K562 (cell line): Measurements from ENCODE around the gene PPP1R15B. TPM values are rescaled to one million over a fixed set of nuclear protein-coding genes. Genes with fewer than 3 reads are reported as not detected.

Source experiments
- FOXA1 ChIP-seq: fragments of 450-650 bp; IDR thresholded peaks from 2 replicates; pipeline ENCODE4 v1.6.1; 2016; ENCODE audit warnings: mild to moderate bottlenecking, borderline replicate concordance
- MEF2A ChIP-seq: IDR thresholded peaks from 2 replicates; pipeline ENCODE4 v1.6.1; 2011; ENCODE audit warnings: low read depth, mild to moderate bottlenecking, low read length, moderate library complexity; ENCODE audit not compliant: control insufficient read depth
- PML ChIP-seq: IDR thresholded peaks from 2 replicates; pipeline ENCODE4 v1.6.1; 2012; ENCODE audit warnings: low read length, inconsistent platforms
- TAF9B ChIP-seq: fragments of 450-650 bp; IDR thresholded peaks from 2 replicates; pipeline ENCODE4 v1.6.1; 2018; ENCODE audit warnings: mild to moderate bottlenecking; ENCODE audit not compliant: partially characterized antibody
- ZNF609 ChIP-seq: sonication (generic); formaldehyde crosslinking; IDR thresholded peaks from 2 replicates; pipeline ENCODE4 v1.8.1; 2023; ENCODE audit warnings: missing genetic modification reagents, mild to moderate bottlenecking, borderline replicate concordance
- polyA plus RNA-seq, 8 experiments: library from polyadenylated mRNA; depleted of rRNA in 4 of 8; stranded (reverse) in 5 of 8; unstranded in 3 of 8; fragments of >200 nt; fragmentation: Nextera tagmentation in 2 of 8; fragmentation: Illumina TruSeq in 1 of 8; extraction: Ambion mirVana in 2 of 8; extraction: Trizol in 1 of 8; gene quantifications; 2 replicates each; pipeline versions ENCODE4 v1.2.1 to v1.2.3, GENCODE V29; 2011 to 2014; ENCODE audit warnings: inconsistent platforms in 1 of 8, missing spikeins in 1 of 8
- total RNA-seq, 7 experiments: library from RNA; depleted of rRNA in 6 of 7; stranded (reverse); fragments of >200 nt in 6 of 7; fragmentation: Illumina TruSeq in 2 of 7; extraction: Trizol in 2 of 7; gene quantifications; 2 replicates each; pipeline versions ENCODE4 v1.2.1 to v1.2.3, GENCODE V29; 2011 to 2021; ENCODE audit warnings: low replicate concordance in 1 of 7
- TF ChIP-seq, protein P1 (sequence below): IDR thresholded peaks from 2 replicates; pipeline ENCODE4 v1.6.1; 2014; ENCODE audit warnings: antibody characterized with exemption

The PPP1R15B gene
- total and polyA plus RNA-seq, 9 of the 15 experiments (the other 6 are each of a cell fraction or from before 2014, with no cell fraction given), result 17.0 to 48.1 (median 30.8) TPM

DNA sequence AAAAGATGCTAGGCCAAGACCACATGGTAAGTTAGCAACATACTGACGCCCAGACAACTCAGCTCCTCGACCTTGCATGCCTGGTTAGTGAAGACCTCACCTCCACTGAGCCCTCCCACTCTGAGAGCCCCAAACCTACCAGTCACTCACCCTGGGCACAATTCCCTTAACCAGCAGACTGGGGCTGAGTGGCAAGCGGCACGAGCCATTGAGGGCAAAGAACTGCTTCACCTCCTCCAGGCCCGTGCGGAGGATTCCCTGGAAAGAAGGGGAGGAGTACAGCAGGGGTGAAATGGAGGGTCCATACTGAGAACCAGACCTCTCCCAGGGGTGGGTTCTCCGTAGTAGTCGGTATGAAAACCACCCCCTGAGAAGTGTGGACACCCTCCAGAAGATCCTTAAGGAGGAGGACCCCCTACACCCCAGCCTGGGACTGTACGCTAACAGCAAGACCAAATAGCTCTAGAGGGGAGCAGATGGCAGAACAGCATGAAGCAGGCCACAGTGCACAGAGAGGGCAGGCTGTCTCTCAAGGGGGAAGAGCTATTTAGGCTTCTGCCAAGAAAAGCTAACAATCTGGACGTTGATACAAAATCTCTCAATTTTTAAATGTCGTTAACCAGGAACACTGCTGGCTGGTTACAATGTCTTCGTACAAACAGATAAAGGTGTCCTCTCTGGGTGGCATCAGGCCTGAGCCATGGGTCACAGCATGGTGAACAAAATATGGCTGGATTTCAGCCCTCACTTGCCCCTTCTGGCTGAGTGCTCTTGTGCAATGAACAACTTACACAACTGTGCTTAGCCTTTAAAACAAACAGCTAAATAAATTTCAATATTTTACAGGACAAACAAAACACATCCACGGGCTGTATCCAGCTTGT lies 31.0 kb upstream of the PPP1R15B start (continued):
- TF ChIP-seq ZNF609 (CRISPR knock-in tag) (no peak), MEF2A (no peak), FOXA1 (no peak), PML (no peak), TAF9B (no peak)
- TF ChIP-seq, protein P1, sequence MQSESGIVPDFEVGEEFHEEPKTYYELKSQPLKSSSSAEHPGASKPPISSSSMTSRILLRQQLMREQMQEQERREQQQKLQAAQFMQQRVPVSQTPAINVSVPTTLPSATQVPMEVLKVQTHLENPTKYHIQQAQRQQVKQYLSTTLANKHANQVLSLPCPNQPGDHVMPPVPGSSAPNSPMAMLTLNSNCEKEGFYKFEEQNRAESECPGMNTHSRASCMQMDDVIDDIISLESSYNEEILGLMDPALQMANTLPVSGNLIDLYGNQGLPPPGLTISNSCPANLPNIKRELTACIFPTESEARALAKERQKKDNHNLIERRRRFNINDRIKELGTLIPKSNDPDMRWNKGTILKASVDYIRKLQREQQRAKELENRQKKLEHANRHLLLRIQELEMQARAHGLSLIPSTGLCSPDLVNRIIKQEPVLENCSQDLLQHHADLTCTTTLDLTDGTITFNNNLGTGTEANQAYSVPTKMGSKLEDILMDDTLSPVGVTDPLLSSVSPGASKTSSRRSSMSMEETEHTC, result no peak
